ENCODE data around the gene TOPAZ1. TPM values are rescaled to one million over a fixed set of nuclear protein-coding genes. Genes with fewer than 3 reads are reported as not detected.

Gene TOPAZ1
- total and polyA plus RNA-seq, 2 of the 13 experiments (the other 11 are each of a cell fraction or from before 2014, with no cell fraction given), result not detected

DNA sequence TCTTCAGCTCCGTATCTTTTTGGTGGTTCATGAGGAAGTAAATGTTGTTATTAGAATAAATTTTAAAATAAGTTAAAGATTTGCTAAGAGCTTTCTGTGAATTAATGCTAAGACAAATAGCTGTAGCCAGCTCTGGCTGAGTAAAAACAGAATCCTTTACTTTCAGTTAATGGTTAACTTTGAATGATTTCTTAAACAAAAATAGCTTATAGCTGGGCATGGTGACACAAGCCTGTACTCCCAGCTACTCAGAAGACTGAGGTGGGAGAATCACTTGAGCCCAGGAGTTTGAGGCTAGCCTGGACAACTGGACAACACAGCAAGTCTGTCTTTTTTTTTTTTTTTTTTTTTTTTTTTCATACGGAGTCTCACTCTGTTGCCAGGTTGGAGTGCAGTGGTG lies 121.9 kb downstream of the TOPAZ1 start (continued):
- TF ChIP-seq REST (IDR thresholded peaks at IDR 0.05; ENCODE audit: borderline replicate concordance in 1 of 2, low read depth in 1 of 2, low read length in 2 of 2), result no peak
- no peak for TF ChIP-seq FIP1L1 (IDR thresholded peaks at IDR 0.05; ENCODE audit: borderline replicate concordance, insufficient read depth, low read depth, low read length)
- TF ChIP-seq, protein P1, sequence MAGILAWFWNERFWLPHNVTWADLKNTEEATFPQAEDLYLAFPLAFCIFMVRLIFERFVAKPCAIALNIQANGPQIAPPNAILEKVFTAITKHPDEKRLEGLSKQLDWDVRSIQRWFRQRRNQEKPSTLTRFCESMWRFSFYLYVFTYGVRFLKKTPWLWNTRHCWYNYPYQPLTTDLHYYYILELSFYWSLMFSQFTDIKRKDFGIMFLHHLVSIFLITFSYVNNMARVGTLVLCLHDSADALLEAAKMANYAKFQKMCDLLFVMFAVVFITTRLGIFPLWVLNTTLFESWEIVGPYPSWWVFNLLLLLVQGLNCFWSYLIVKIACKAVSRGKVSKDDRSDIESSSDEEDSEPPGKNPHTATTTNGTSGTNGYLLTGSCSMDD (CRISPR knock-in tag; IDR thresholded peaks at IDR 0.05), result no peak
- no peak for TF ChIP-seq KIAA2018 (CRISPR knock-in tag; IDR thresholded peaks at IDR 0.05; ENCODE audit: borderline replicate concordance)
- TF ChIP-seq RXRB (CRISPR knock-in tag; IDR thresholded peaks at IDR 0.05; ENCODE audit: borderline replicate concordance), result peak; percentile 30; the same call in 1 of the 2 replicates
- no peak for TF ChIP-seq TCF7 (IDR thresholded peaks at IDR 0.05; ENCODE audit: low read depth)
- TF ChIP-seq ZNF772 (CRISPR knock-in tag; IDR thresholded peaks at IDR 0.05), result no peak
- TF ChIP-seq ZSCAN25 (CRISPR knock-in tag; IDR thresholded peaks at IDR 0.05), result no peak
- TF ChIP-seq U2AF2 (IDR thresholded peaks at IDR 0.05; ENCODE audit: low read depth, low read length), result no peak
- TF ChIP-seq CAMTA2 (CRISPR knock-in tag; IDR thresholded peaks at IDR 0.05; ENCODE audit: borderline replicate concordance), result no peak
- TF ChIP-seq ZNF24 (IDR thresholded peaks at IDR 0.05), result peak; percentile 36; the same call in 1 of the 2 replicates
- no peak for TF ChIP-seq KMT2B (CRISPR knock-in tag; IDR thresholded peaks at IDR 0.05)
- no peak for TF ChIP-seq ZNF549 (CRISPR knock-in tag; IDR thresholded peaks at IDR 0.05)
- no peak for TF ChIP-seq LRRFIP1 (CRISPR knock-in tag; conservative IDR thresholded peaks at IDR 0.05)
- TF ChIP-seq ZNF331 (CRISPR knock-in tag; IDR thresholded peaks at IDR 0.05), result no peak

Data from HepG2 (cell line).